Islet of Langerhans (tissue), 1 donor: ENCODE data around the gene HOXC11.

Experiments used
- FAIRE-seq: peaks from one replicate; lab custom pipeline; 2011; peaks lifted over from hg19 to GRCh38; lab: Jason Lieb, UNC

Gene HOXC11

DNA sequence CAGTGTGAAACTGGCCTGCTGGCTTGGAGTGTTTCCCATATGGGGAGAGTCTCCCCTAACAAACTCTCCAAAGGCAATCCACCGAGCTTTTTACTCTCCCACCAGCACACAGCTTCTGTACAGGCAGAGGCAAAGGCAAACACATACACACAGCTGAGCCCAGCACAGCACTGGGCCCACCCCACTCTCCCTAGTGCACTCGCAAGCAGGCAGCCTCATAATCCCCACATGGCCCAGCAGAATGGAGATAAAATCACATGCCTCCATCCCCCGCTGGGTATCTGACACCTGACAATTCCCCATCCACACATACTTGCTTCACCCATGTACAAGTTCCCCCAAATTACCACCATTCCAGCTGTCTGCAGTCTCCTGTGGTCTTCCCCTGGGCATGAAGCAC is 14.8 kb upstream of the HOXC11 start:
- FAIRE-seq = no peak

DNA sequence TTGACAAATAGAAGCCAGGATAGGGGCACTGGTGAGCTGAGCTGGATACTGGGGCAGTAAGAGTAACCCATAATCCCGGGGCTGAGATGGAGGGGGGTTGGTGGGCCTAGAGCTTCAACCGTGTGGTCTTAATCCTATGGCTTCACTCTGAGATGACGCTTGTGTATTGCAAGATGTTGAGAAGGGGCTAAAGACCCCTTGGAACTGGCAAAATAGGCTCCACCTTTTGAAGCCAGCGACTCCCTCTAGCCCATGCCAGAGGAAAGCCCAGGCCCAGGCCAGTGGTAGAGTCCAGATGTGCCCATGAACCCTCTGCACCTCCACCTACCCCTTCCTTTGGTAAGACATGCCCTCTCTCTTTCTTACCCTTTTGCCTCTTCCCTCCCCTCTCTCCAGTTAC is 13.6 kb upstream of the HOXC11 start:
- FAIRE-seq = no peak

DNA sequence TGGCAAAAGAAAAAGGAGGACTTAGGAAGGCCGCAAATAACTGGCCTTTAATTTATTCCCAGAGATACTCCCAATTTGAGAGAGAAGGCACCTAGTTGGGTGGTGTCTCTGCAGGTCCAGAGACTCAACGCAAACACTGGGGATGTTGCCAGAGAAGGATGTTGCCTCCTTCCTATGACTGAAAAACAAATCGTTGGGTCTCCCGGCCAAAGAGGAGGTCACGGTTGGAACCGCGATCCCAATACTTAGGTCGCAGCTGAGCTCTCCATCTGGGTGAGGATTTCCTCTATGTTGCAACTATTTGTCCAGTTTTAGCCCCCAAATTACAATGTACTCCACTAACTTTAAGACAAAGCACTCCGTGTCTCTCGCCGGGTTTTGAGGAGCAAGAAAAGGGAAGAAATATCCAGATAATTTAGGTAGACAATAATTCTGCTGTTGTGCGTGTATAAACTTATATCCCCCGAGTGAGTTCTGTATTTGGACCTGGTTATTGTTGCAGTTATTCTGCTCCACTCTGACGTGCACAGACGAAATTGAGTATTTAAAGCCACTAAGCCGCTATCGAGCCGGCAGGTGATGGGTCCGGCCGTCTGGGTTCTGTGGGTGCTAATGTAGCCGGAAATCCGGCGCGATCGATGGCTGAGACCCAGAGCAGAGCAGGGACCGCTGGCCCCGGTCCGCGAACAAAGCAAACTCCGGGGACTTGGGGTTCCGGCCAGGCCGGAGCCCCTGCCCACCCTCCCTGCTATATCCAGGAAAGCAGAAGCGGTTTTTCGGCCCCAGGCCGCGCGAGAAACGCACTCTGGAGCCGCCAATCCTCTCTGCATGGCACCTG is 12.5 kb upstream of the HOXC11 start:
- FAIRE-seq = no peak

DNA sequence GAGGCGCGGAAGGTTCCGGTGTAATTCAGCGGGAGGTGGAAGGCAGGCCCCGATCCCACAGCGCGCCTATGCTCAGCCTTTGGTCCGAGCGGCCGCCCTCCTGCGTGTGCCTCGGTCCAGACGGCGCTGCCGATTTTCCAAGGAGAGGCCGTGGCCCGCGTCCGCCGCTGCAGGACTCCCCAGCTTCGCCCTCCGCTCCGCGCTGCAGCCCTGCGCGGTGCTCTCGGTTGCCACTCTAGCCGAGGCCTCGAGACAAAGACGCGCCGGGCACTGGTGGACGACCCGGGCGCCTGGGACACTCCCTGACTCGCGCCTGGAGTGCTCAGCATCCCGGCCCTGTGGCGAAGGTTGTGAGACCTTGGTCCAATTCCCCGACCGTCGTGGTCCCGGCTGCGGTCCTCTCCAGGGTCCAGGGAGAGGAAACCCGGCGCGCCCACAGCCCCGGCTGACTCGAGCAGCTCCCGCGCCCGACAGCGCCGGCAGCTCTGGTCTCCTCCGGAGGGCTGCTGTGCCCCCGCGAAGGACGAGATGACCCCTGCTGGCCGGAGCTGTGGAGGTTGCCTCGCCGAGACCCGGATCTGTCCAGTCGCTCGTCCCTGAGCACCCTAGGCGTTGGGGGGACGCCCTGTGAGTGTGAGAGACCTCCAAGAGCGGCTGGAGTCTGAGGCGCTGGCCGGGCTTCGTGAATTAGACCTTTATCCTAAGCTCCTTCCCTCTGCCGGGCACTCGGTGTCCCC is 11.7 kb upstream of the HOXC11 start:
- no peak for FAIRE-seq

DNA sequence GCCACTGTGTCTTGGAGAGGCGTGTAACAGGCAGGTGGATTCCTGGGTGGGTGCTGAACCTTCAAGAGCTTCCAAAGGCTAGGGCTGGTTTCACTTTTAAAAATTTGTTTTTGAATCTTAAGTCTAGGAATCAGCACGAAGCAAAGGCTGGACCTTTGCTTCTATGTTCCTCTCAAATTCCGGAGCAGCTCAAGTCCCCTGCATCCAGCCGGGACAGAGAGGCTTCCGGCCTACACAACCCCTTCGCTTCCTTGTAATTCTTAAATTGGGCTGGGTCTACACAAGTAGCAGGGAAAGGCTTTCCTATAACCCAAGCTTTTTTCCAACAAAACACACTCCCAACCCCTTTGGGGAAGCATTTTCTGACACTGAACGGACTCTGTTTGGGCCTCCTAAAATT is 9.9 kb upstream of the HOXC11 start:
- no peak for FAIRE-seq

DNA sequence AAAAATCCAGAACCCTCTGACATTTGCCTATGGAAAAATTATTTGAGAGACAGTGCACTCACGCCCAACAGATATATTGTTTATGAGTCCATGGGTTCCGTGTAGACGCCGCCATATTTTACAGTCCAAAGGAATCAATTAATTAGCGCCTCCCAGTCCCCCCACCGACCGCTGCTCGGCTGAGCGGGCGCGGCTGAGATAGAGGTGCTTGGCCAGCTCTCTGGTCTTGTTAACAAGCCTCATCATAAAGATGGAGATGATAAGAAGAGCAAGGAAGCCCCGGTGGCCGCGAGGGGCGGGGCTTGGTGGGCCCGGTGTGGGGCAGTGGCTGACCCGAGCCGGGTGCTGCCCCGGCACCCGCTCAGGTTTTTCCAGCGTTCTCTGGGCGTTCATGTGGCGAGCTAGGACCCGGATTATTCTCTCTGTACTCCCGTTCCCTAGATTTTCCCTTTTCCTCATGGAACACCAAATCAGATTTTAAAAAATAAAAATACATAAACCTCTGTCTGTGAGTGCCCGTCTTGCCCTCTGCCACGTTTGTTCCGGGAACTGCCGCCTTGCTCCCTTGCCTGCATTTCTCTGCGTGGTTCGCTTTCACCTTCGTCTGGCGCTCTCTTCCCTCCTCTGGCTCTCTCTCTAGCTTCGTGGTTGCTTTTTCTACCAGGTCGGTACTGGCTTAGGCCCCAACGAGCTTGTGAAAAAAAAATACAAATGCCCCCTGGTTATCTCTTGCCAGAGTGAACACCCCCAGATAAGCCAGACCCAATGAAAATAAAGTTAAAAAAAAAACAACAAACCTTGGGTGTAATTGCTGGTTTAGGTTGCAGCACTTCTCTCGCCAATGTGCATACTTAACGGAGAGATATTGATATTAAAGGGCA is 9.3 kb upstream of the HOXC11 start:
- no peak for FAIRE-seq

DNA sequence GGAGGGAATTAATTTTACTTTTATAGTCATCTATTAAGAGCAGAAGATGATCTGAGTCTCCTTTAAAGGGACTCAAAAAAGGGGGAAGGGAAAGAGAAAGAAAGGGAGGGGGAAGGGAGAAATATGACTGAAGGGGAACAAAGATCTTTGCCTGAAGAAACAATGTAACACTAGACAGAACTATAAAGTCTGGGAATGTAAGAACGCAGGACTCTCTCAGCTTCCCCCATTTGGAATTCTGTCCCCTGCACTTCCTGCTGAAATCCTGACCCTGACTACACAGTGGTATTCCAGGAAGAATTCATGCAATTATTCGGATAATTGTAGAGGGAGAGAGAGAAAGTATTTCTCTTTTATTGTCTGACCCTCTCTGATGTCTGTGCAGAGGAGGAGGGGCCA is 8.6 kb upstream of the HOXC11 start:
- no peak for FAIRE-seq

DNA sequence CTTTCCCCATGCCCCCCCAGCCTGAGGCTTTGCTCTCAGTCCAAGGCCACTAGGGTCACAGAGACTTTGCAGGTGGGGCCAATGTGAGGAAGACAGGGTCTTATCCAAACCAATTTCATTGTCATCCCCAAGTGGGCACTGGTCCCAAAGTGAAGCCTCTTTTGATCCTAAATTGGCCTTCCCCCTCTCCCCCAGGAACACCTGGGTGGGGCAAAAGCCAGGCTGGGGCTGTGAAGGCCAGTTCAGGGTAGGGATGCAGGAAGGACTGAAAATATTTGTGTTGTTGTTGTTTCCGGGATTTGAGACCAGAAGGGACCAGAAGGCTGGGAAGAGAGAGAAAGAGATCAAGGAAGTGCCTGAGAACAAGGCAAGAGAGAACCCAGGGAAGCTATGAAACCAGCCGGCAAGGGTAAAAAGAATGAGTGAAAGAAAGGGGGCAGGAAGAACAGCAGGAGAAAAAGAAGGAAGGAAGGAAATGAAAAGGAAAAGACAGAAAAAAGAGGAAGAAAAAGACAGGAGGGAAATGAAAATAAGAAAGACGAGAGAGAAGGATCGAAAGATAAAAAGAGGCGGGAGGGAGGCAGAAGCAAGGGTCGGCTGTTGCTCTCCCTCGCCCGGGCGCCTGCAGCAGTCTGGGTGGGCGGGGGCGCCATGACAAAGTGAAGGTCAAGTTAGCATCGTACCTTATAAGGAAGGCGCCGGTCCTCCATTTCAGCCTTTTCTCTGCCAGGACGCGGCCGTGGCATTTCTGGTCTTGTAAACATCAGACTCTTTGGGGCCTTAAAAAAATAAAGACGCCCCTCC is 7.4 kb upstream of the HOXC11 start:
- FAIRE-seq = no peak

DNA sequence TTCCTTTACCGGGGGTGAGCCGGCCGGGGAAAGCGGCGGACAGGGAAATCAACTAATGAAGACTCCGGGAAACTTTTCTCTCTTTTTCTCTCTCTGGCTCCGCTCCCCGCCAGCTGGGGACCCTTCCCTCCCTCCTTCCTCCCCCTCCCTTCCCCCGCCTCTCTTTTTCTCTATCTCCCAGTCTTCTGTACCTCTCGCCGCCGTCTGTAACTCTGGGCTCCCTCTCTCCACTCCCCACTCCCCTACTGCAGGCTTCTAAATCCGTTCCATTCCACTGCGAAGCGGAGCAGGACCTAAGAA is 6.9 kb upstream of the HOXC11 start:
- no peak for FAIRE-seq

DNA sequence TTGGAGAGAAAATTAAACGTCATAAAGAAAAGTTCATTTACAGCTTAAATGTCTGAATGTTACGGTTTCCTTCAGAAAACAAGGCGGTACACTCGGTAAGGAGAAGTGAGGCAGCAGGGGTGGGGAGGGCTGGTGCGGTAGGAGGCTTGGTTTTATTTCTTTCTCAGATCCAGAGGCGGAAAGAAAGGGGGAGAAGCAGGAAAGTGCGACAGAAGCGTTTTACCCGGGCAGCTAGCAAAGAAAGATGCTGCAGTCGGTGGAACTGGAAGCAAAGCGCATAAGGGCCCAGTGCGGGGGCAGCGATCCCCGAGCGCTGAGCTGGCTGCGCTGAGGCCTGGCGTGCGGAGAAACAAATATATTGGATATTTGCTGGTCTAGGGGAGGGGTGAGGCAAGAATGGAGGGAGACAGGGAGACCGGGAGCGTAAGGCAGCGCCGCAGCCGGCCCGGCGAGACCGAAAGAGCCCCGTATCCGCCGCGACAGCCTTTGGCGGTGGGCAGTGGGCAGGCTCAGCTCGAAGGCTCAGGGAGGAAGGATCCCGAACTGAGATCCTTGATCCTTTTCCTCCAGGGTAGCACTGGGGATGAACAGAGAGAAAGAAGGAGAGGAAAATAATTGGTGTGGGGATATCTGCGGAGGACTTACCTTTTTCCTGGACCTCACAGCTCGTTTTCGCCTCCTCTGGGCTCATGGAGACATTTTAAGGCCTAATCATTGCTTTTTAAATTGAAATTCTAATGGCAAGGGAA is 6.4 kb upstream of the HOXC11 start:
- no peak for FAIRE-seq

DNA sequence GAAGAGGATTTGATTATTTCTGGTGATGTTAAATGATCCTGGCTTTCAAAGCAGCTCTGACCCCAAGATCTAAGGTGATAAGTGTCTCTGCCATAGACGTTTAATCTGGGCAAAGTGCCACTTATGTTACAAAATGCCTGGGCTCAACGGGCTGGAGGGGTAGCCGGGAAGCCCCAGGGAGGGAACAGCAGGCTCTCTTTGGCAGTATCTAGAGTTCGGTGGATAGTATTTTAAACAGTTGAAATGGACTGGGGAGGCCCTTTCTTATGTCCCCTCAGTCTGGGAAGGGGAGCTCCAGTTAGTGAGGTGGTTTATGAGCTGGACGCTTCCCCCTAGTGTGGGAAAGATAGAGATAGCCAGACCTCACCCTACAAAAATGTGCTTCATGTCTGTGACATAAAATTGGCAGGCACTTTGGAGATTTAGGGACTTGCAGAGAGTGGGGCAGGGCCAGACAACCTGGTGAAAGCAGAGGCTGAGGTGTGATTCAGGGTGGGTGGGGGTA is 5.5 kb upstream of the HOXC11 start:
- FAIRE-seq = no peak

DNA sequence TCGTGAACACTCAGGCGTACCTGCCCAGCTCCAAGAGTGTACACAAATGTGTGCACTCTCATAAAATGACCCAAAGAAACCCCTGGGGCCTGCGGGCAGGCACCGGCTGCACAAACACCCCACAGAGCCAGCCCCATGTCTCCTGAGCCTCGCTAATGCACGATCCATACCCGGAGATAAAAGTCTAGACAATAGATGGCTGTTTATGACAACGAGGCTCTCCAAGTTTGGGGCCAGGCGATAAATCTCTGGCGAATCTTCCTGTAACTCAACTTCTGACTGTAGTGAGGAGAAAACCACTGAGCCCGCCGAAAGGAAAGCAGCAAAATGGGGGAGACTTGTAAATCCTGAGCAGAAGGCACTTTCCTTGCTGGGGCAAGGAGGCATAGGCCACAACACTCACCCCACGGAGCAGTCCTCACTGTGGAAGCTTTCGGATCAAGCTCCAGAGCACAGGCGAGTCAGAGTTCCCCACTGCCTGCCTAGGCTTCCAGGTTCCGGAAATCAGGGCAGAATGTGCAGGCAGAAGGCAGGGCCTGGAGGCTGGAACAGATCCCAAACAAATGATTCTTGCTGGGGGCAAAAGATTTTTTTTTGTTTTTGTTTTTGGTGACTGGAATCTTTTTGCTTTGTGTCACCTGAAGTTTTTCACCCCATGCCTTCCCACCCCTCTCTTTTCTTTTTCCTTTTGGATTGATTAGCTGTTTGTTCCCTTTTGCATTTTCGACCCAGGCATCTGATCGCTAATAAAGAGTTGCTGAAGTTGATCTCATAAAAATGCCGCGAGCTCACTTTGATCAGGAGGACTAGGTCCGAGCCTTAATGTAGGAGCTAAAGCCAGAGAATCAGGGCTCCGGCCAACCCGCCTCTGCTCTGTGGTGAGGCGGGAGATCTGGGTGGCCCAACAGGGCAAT is 4.5 kb upstream of the HOXC11 start:
- no peak for FAIRE-seq

DNA sequence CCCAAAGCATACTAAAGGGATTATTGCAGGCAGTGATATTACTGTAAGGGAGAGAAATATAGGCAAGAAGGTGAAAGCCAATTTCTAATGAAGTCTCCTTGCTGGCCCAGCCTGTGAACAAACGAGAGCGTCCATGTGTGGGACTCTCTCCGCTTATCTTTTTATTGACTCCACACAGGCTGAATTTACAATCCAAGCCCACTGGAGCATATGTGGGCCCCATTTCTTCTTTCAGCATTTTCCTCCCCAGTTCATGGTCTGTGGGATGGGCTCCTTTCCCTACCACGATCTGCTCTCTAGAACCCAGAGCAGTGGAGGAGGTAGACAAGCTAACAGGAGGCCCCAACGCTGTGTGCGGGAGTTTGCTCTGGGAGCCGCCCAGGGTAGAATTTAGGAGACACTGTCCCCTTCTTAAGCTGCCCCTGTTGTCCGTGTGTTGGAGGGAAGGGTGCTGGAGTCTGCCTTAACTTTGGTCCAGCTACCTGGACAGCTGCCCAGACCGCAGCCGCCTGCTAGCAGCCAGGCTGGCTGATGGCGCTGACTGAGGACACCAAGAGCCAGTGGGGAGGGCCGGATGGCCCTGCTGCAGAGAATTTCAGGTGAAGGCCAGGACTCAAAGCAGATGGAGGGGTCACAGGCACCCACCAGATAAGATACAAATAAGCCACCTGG is 3.2 kb upstream of the HOXC11 start:
- FAIRE-seq = no peak

DNA sequence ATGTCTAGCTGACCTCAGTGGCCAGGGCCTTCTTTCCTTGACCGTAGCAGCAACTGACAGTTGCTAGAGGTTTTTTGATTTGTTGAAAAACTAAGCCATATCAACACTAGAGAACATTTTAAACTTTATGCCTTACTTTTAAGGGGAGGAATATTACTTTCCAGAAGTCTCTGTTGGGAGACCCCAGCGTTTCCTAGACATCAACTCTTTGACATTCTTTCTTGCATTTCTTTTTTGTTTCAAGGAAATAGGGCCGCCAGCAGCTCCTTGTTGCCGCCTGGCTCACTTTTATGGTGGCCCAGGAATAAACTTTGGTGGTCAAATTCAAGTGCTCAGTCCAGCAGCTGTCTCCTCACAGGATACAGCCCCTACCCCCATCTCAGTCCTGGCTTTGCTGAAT is 2.5 kb upstream of the HOXC11 start:
- no peak for FAIRE-seq

DNA sequence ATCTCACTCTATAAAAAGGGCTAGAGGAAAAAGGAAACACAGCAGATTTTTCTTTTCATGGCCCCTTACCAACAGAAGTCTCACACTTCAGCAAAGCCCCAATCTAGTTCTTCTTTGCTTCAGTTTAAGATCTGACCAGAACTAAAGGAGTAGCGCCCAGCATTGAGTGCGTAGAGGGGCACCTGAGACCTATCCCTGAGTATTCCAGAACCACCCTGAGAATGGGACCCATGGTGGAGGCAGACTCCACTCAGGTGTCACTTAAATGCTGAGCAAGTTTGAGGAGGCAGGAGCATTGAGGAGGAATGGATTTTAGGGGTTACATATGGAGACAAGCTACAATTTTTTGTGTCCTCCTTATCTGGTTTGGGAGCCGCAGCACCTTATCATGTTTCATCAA is 1.8 kb upstream of the HOXC11 start:
- FAIRE-seq = no peak

DNA sequence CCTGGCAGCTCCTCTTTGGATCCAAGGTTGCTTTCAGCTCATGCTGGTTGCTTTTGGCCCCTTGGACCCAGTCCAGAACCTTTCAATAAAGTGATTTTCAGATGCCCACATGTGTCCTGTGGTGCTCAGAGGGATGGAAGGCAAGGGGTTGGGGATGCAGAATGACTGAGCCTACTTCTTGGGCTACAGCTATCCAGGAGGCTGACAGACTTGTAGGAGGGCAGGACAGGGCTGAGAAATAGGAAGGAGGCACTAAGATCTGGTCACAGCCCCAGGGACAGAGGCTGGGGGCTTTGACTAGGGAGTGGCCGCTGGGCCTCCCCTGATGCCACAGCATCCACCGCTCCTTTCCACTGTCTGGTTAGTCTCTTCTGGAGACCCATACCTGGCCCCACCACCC is 1.2 kb upstream of the HOXC11 start:
- no peak for FAIRE-seq

DNA sequence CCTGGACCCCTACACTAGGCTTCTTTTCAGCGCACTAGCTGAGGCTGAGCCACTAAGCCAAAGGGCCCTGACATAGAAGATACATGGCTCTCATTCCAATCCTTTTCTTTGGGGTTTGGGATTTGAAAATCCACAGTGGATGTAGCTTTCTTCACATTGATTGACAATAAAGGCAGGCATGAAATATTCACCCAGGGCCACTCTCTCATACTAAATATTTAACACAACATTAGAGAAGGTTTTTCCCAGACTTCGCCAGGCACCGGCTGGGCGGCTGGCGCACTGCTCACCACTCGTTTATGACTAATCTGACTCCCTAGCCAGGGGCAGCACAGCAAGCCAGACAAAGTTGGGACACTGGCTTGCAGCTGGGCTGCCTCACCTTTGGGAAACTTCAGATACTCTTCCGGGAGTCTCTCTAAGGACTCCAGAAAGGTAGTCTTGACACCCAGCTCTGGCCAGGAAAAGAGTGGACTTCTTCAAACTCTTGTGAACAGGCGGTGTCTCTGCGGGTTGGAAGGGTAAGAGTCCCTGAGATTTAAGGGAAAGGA is 699 bp upstream of the HOXC11 start:
- no peak for FAIRE-seq

DNA sequence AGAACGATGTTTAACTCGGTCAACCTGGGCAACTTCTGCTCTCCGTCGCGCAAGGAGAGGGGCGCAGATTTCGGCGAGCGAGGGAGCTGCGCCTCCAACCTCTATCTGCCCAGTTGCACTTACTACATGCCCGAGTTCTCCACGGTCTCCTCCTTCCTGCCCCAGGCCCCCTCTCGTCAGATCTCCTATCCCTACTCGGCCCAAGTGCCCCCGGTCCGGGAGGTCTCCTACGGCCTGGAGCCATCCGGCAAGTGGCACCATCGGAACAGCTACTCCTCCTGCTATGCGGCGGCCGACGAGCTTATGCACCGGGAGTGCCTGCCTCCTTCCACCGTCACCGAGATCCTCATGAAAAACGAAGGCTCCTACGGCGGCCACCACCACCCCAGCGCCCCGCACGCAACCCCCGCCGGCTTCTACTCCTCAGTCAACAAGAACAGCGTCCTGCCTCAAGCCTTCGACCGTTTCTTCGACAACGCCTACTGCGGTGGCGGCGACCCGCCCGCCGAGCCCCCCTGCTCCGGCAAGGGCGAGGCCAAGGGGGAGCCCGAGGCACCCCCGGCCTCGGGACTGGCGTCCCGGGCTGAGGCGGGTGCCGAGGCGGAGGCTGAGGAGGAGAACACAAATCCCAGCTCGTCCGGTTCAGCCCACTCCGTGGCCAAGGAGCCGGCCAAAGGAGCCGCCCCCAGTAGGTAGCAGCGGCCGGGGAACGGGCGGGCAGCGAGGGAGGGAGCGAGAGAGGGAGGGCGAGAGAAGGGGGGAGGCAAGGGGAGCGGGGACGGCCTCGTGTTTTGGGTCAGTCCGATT is 513 bp downstream of the HOXC11 start:
- no peak for FAIRE-seq
